HepG2 (cell line): ENCODE measurements around the gene ZNF511. TPM values are rescaled to one million over a fixed set of nuclear protein-coding genes. Genes with fewer than 3 reads are reported as not detected.

Experiments used
- ARNT2 ChIP-seq: sonication (generic); formaldehyde crosslinking; IDR thresholded peaks from 2 replicates; pipeline ENCODE4 v1.8.0; 2022; ENCODE audit warnings: mild to moderate bottlenecking, low read depth, missing genetic modification reagents, moderate library complexity
- ATF3 ChIP-seq: sonication (generic); formaldehyde crosslinking; IDR thresholded peaks from 2 replicates; pipeline ENCODE4 v1.4.0; 2020; ENCODE audit warnings: missing genetic modification reagents
- GPBP1L1 ChIP-seq: sonication (generic); formaldehyde crosslinking; IDR thresholded peaks from 2 replicates; pipeline ENCODE4 v1.5.0; 2020; ENCODE audit warnings: mild to moderate bottlenecking, missing genetic modification reagents
- HBP1 ChIP-seq: IDR thresholded peaks from 2 replicates; pipeline ENCODE4 v1.6.1; 2016; ENCODE audit warnings: low read depth, control low read depth
- HNF4A ChIP-seq: sonication (generic); formaldehyde crosslinking; IDR thresholded peaks from 2 replicates; pipeline ENCODE4 v1.4.0; 2020; ENCODE audit warnings: missing genetic modification reagents
- KMT2B ChIP-seq: IDR thresholded peaks from 2 replicates; pipeline ENCODE4 v1.6.1; 2016; ENCODE audit warnings: missing genetic modification reagents, missing compliant biosample characterization
- MAFF ChIP-seq: IDR thresholded peaks from 2 replicates; pipeline ENCODE4 v1.6.1; 2011; ENCODE audit warnings: low read depth, low read length, improper control_type of control experiment
- MTA3 ChIP-seq: sonication (generic); formaldehyde crosslinking; IDR thresholded peaks from 2 replicates; pipeline ENCODE4 v1.4.0; 2020; ENCODE audit warnings: missing genetic modification reagents
- NONO ChIP-seq, 2 experiments: fragments of 450-650 bp in 1 of 2; sonication (generic) in 1 of 2; formaldehyde crosslinking in 1 of 2; IDR thresholded peaks in 1 of 2; conservative IDR thresholded peaks in 1 of 2; 2 replicates each; pipeline versions ENCODE4 v1.6.1 to v1.8.0; 2017 to 2022; ENCODE audit warnings: mild to moderate bottlenecking in 1 of 2, missing genetic modification reagents in 1 of 2, moderate library complexity in 1 of 2
- PRDM15 ChIP-seq: sonication (generic); formaldehyde crosslinking; IDR thresholded peaks from 2 replicates; pipeline ENCODE4 v1.4.0; 2020; ENCODE audit warnings: missing genetic modification reagents
- RBAK ChIP-seq: sonication (generic); formaldehyde crosslinking; IDR thresholded peaks from 2 replicates; pipeline ENCODE4 v1.5.1; 2020; ENCODE audit warnings: mild to moderate bottlenecking, missing genetic modification reagents
- REL ChIP-seq: sonication (generic); formaldehyde crosslinking; conservative IDR thresholded peaks from 2 replicates; pipeline ENCODE4 v1.8.0; 2022; ENCODE audit warnings: mild to moderate bottlenecking, missing genetic modification reagents, moderate library complexity
- RFX1 ChIP-seq: fragments of 450-650 bp; IDR thresholded peaks from 2 replicates; pipeline ENCODE4 v1.6.1; 2017
- SMAD9 ChIP-seq: sonication (generic); formaldehyde crosslinking; IDR thresholded peaks from 2 replicates; pipeline ENCODE4 v1.5.1; 2020; ENCODE audit warnings: mild to moderate bottlenecking, missing genetic modification reagents
- SMARCC2 ChIP-seq: fragments of 450-650 bp; IDR thresholded peaks from 2 replicates; pipeline ENCODE4 v1.6.1; 2017; ENCODE audit warnings: antibody characterized with exemption, mild to moderate bottlenecking
- TBP ChIP-seq: sonication (generic); formaldehyde crosslinking; IDR thresholded peaks from 2 replicates; pipeline ENCODE4 v1.5.0; 2020; ENCODE audit warnings: missing genetic modification reagents
- ZKSCAN5 ChIP-seq: sonication (generic); formaldehyde crosslinking; IDR thresholded peaks from 2 replicates; pipeline ENCODE4 v1.5.1; 2020; ENCODE audit warnings: mild to moderate bottlenecking, missing genetic modification reagents
- ZNF292 ChIP-seq: sonication (generic); formaldehyde crosslinking; IDR thresholded peaks from 2 replicates; pipeline ENCODE4 v1.8.1; 2022; ENCODE audit warnings: mild to moderate bottlenecking, low read depth, missing genetic modification reagents, borderline replicate concordance
- ZNF296 ChIP-seq: sonication (generic); formaldehyde crosslinking; conservative IDR thresholded peaks from 2 replicates; pipeline ENCODE4 v1.5.0; 2020; ENCODE audit warnings: mild to moderate bottlenecking, missing genetic modification reagents
- ZNF30 ChIP-seq: sonication (generic); formaldehyde crosslinking; IDR thresholded peaks from 2 replicates; pipeline ENCODE4 v1.5.0; 2020; ENCODE audit warnings: mild to moderate bottlenecking, missing genetic modification reagents
- ZNF326 ChIP-seq: sonication (generic); formaldehyde crosslinking; IDR thresholded peaks from 2 replicates; pipeline ENCODE4 v1.4.0; 2020; ENCODE audit warnings: missing genetic modification reagents, borderline replicate concordance
- ZNF414 ChIP-seq: sonication (generic); formaldehyde crosslinking; IDR thresholded peaks from 2 replicates; pipeline ENCODE4 v1.5.0; 2020; ENCODE audit warnings: missing genetic modification reagents
- ZNF740 ChIP-seq: sonication (generic); formaldehyde crosslinking; IDR thresholded peaks from 2 replicates; pipeline ENCODE4 v1.4.0; 2020; ENCODE audit warnings: missing genetic modification reagents
- polyA plus RNA-seq, 8 experiments: library from polyadenylated mRNA; depleted of rRNA in 3 of 8; stranded (reverse) in 7 of 8; unstranded in 1 of 8; fragments of >200 nt; fragmentation: Illumina TruSeq in 4 of 8; extraction: Trizol in 4 of 8; gene quantifications; 2 replicates each; pipeline versions ENCODE4 v1.2.1 to v1.2.3, GENCODE V29; 2011 to 2016; ENCODE audit warnings: low read depth in 4 of 8, missing spikeins in 1 of 8, mixed read lengths in 1 of 8; ENCODE audit not compliant: insufficient read depth in 1 of 8
- total RNA-seq, 5 experiments: library from RNA; depleted of rRNA; stranded (reverse); fragments of >200 nt; fragmentation: Illumina TruSeq; extraction: Trizol; gene quantifications; 2 replicates each; pipeline ENCODE4 v1.2.3, GENCODE V29; 2016; ENCODE audit warnings: low read depth in 1 of 5

Gene ZNF511
- total and polyA plus RNA-seq, 2 of the 13 experiments (the other 11 are each of a cell fraction or from before 2014, with no cell fraction given): 35.6 to 66.4 TPM

GRCh38 chr10:133347710-133348517 is 39.2 kb downstream of the ZNF511 start (continued):
- TF ChIP-seq SMARCC2 (no peak), KMT2B (CRISPR knock-in tag) (no peak), SMAD9 (CRISPR knock-in tag) (no peak), ZNF292 (CRISPR knock-in tag) (no peak), ATF3 (CRISPR knock-in tag) (peak; percentile 95), HNF4A (CRISPR knock-in tag) (peak; percentile 85), ARNT2 (CRISPR knock-in tag) (no peak), NONO (IDR thresholded peaks at IDR 0.05) (no peak), NONO (CRISPR knock-in tag; conservative IDR thresholded peaks at IDR 0.05) (peak; percentile 10; the same call in 1 of the 2 replicates), HBP1 (CRISPR knock-in tag) (no peak), RFX1 (no peak), MAFF (no peak), ZNF740 (CRISPR knock-in tag) (no peak), TBP (CRISPR knock-in tag) (no peak), ZNF326 (CRISPR knock-in tag) (0 out of 2 replicates have a peak, but pooled peaks have one; percentile 13), ZNF296 (CRISPR knock-in tag) (no peak), REL (no peak), RBAK (CRISPR knock-in tag) (no peak), GPBP1L1 (CRISPR knock-in tag) (no peak), ZNF30 (no peak), ZKSCAN5 (CRISPR knock-in tag) (no peak), ZNF414 (CRISPR knock-in tag) (no peak), PRDM15 (CRISPR knock-in tag) (no peak), MTA3 (CRISPR knock-in tag) (no peak)
